Measurements from ENCODE around the gene HNRNPUL2. TPM values are rescaled to one million over a fixed set of nuclear protein-coding genes. Genes with fewer than 3 reads are reported as not detected.

Gene HNRNPUL2
- total and polyA plus RNA-seq, 12 donors: 9.6 to 40.2 (median 23.3) TPM

- intact Hi-C loops (cut with DNase I): no loop called here
- TF ChIP-seq POLR2A (IDR thresholded peaks at IDR 0.05) (no peak), CTCF (IDR thresholded peaks at IDR 0.05) (no peak)
- peaks cover 22 to 47% of the 10 kb centered on the region in 2 donors for H3K4me1 ChIP-seq (replicated peaks in 1 of 2)
Measured at GRCh38 chr11:62726156-62726914, 922 bp downstream of the HNRNPUL2 start.

DNA sequence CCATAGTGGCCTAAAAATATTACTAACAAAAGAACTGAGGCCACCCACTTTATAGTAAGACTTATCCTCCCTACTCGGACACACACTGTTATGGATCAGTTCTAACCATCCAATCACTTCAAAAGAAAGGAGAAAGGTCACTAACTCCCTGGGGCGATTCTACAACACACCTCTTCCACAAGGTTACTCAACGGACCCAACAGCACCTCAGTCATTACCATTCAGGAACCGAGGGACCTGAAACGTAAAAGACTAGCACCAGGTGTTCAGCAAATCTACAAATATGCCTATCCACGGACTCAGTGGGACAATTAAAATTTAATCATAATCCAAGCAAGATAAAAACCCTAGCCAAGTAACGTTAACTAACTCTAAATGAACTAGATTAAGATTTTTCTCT, 1.6 kb downstream of the HNRNPUL2 start:
- no peak for TF ChIP-seq POLR2A (IDR thresholded peaks at IDR 0.05)
- TF ChIP-seq CTCF (IDR thresholded peaks at IDR 0.05): no peak
- Histone ChIP-seq H3K36me3 (replicated peaks in 1 of 2) (peaks cover 0 to 35% of the 10 kb centered on the region in 2 donors), H3K27ac (peak overlapping the region in 4 of 5 donors; percentile 95 to 100 (median 96)), H3K9me3 (replicated peaks in 1 of 3) (no peaks in the 10 kb centered on the region), H3K27me3 (no peaks in the 10 kb centered on the region), H3K4me1 (replicated peaks in 1 of 2) (peaks cover 22 to 40% of the 10 kb centered on the region in 2 donors), H3K4me3 (peak overlapping the region in 3 of 4 donors; percentile 7 to 79 (median 77))
- peak in 1 of 7 donors; percentile 45 for DNase-seq
- intact Hi-C loops (cut with DNase I): no loop called here
- WGBS, 4 donors: 0 to 1% (median 1%) methylated on average over 7 of the region's 7 CpGs

More at GRCh38 chr11:62726156-62726914, 922 bp downstream of the HNRNPUL2 start:
- WGBS, 4 donors: 0% methylated on average over 8 to 51 of the region's 51 CpGs
- no peaks in the 10 kb centered on the region for H3K27me3 ChIP-seq
- peak in 2 of 7 donors; percentile 20 to 40 for DNase-seq
- H3K4me3 ChIP-seq: peak overlapping the region; percentile 7 to 79 (median 56)
- H3K27ac ChIP-seq: peak overlapping the region; percentile 95 to 100 (median 96)
- H3K9me3 ChIP-seq (replicated peaks in 1 of 3): no peaks in the 10 kb centered on the region
- peaks cover 0 to 33% of the 10 kb centered on the region in 2 donors for H3K36me3 ChIP-seq (replicated peaks in 1 of 2)

DNA sequence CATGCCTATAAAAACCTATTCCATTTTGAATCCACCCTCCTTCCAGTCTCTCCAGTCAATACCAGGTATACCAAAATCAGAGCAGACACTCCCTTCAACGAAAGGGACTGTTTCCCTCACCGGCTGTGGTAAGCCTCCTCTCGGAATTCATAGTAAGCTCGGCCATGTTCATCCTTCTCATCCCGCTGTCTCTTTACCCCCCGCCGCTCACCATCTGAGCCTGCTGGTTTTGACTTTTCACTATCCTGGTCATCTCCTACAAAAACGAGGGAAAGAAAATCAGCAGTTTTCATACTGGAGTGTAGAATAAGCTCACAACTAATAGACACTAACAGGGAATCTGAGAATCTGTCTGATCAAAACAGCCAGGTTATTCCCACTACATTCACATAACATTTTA, 3.1 kb downstream of the HNRNPUL2 start:
- WGBS, 4 donors: 25 to 36% (median 31%) methylated on average over 8 of the region's 8 CpGs
- intact Hi-C loops (cut with DNase I): no loop called here
- peak in 1 of 7 donors; percentile 39 for DNase-seq
- no peaks in the 10 kb centered on the region for H3K9me3 ChIP-seq (replicated peaks in 1 of 3)
- peak overlapping the region in 1 of 4 donors; percentile 79 for H3K4me3 ChIP-seq
- peaks cover 0 to 50% of the 10 kb centered on the region in 2 donors for H3K36me3 ChIP-seq (replicated peaks in 1 of 2)
- no peak for TF ChIP-seq CTCF (IDR thresholded peaks at IDR 0.05)
- peak overlapping the region in 1 of 5 donors; percentile 13 for H3K27ac ChIP-seq
- H3K27me3 ChIP-seq: no peaks in the 10 kb centered on the region
- H3K4me1 ChIP-seq (replicated peaks in 1 of 2): peaks cover 15 to 25% of the 10 kb centered on the region in 2 donors

GRCh38 chr11:62721994-62722393, 5.3 kb downstream of the HNRNPUL2 start:
- Histone ChIP-seq H3K4me1 (replicated peaks in 1 of 2) (peaks cover 15 to 24% of the 10 kb centered on the region in 2 donors), H3K4me3 (no peak overlapping the region), H3K36me3 (replicated peaks in 1 of 2) (peaks cover 0 to 71% of the 10 kb centered on the region in 2 donors), H3K9me3 (replicated peaks in 1 of 3) (no peaks in the 10 kb centered on the region), H3K27ac (no peak overlapping the region), H3K27me3 (no peaks in the 10 kb centered on the region)
- intact Hi-C loops (cut with DNase I): no loop called here
- TF ChIP-seq POLR2A (IDR thresholded peaks at IDR 0.05) (no peak), CTCF (IDR thresholded peaks at IDR 0.05) (no peak)
- WGBS, 4 donors: 73 to 85% (median 76%) methylated on average over 7 of the region's 7 CpGs
- DNase-seq: no peak

Data from adrenal gland (tissue), 12 donors.